ENCODE data around the gene DOCK4. TPM values are rescaled to one million over a fixed set of nuclear protein-coding genes. Genes with fewer than 3 reads are reported as not detected.

Gene DOCK4
- total RNA-seq, 1 experiment from 2014 or later = 20.4 TPM

DNA sequence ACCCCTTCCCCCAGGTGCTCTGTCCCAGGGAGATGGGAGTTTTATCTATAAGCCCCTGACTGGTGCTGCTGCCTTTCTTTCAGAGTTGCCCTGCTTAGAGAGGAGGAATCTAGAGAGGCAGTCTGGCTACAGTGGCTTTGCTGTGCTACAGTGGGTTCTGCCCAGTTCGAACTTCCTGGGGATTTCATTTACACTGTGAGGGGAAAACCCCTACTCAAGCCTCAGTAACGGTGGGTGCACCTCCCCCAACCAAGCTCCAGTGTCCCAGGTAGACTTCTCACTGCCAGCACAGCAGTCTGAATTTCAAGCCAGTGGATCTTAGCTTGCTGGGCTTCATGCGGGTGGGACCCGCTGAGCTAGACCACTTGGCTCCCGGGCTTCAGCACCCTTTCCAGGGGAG is 500.4 kb downstream of the DOCK4 start (continued):
- TF ChIP-seq, protein P1, sequence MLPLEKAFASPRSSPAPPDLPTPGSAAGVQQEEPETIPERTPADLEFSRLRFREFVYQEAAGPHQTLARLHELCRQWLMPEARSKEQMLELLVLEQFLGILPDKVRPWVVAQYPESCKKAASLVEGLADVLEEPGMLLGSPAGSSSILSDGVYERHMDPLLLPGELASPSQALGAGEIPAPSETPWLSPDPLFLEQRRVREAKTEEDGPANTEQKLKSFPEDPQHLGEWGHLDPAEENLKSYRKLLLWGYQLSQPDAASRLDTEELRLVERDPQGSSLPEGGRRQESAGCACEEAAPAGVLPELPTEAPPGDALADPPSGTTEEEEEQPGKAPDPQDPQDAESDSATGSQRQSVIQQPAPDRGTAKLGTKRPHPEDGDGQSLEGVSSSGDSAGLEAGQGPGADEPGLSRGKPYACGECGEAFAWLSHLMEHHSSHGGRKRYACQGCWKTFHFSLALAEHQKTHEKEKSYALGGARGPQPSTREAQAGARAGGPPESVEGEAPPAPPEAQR (CRISPR knock-in tag; IDR thresholded peaks at IDR 0.05) = no peak
- TF ChIP-seq, protein P2, sequence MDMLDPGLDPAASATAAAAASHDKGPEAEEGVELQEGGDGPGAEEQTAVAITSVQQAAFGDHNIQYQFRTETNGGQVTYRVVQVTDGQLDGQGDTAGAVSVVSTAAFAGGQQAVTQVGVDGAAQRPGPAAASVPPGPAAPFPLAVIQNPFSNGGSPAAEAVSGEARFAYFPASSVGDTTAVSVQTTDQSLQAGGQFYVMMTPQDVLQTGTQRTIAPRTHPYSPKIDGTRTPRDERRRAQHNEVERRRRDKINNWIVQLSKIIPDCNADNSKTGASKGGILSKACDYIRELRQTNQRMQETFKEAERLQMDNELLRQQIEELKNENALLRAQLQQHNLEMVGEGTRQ (CRISPR knock-in tag; IDR thresholded peaks at IDR 0.05) = no peak
- TF ChIP-seq JUN (CRISPR knock-in tag; IDR thresholded peaks at IDR 0.05) (no peak), PRRX2 (CRISPR knock-in tag; IDR thresholded peaks at IDR 0.05) (no peak)
- TF ChIP-seq, protein P3, sequence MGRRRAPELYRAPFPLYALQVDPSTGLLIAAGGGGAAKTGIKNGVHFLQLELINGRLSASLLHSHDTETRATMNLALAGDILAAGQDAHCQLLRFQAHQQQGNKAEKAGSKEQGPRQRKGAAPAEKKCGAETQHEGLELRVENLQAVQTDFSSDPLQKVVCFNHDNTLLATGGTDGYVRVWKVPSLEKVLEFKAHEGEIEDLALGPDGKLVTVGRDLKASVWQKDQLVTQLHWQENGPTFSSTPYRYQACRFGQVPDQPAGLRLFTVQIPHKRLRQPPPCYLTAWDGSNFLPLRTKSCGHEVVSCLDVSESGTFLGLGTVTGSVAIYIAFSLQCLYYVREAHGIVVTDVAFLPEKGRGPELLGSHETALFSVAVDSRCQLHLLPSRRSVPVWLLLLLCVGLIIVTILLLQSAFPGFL (CRISPR knock-in tag; IDR thresholded peaks at IDR 0.05; ENCODE audit: borderline replicate concordance) = no peak

DNA sequence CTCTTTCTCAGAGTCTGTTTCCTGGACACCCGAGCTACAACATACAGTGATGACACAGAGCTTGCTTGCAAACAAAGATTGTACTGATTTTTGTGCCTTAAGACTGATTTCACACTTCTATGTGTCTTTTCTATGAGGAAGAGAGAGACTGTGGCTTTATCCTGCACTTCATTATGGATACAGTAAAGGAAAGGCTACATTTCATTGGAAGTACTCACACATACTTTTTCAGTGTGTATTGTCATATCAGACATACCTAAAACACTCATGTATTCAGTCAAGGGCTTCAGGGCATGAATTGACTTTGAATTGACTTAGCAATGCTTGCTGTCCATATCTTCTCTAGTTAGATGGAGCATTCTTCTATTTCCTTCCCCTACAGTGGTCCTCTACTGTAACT is 508.4 kb downstream of the DOCK4 start:
- no peak overlapping the region for H3K27ac Mint-ChIP-seq
- no peaks in the 10 kb centered on the region for H3K36me3 Mint-ChIP-seq
- ChIA-PET POLR2A (no interaction called here), CTCF (no interaction called here)
- TF ChIP-seq GABPB1 (CRISPR knock-in tag; IDR thresholded peaks at IDR 0.05) (no peak), CBFB (CRISPR knock-in tag; IDR thresholded peaks at IDR 0.05; ENCODE audit: low read depth) (no peak), NFYB (CRISPR knock-in tag; conservative IDR thresholded peaks at IDR 0.05; ENCODE audit: low read depth) (no peak), ZBTB21 (CRISPR knock-in tag; IDR thresholded peaks at IDR 0.05; ENCODE audit: borderline replicate concordance) (no peak), SMAD4 (CRISPR knock-in tag; IDR thresholded peaks at IDR 0.05) (no peak), FOXJ3 (CRISPR knock-in tag; IDR thresholded peaks at IDR 0.05; ENCODE audit: borderline replicate concordance) (no peak), ATF1 (CRISPR knock-in tag; IDR thresholded peaks at IDR 0.05) (no peak), IRF2 (CRISPR knock-in tag; IDR thresholded peaks at IDR 0.05; ENCODE audit: borderline replicate concordance, low read depth) (no peak), ZNF416 (CRISPR knock-in tag; IDR thresholded peaks at IDR 0.05) (no peak), GRHL2 (CRISPR knock-in tag; IDR thresholded peaks at IDR 0.05; ENCODE audit: insufficient replicate concordance, severe bottlenecking) (no peak), CREM (CRISPR knock-in tag; IDR thresholded peaks at IDR 0.05) (no peak), RORB (CRISPR knock-in tag; IDR thresholded peaks at IDR 0.05) (no peak)
- TF ChIP-seq, protein P4, sequence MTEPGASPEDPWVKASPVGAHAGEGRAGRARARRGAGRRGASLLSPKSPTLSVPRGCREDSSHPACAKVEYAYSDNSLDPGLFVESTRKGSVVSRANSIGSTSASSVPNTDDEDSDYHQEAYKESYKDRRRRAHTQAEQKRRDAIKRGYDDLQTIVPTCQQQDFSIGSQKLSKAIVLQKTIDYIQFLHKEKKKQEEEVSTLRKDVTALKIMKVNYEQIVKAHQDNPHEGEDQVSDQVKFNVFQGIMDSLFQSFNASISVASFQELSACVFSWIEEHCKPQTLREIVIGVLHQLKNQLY (CRISPR knock-in tag; IDR thresholded peaks at IDR 0.05) = no peak
- TF ChIP-seq, protein P5, sequence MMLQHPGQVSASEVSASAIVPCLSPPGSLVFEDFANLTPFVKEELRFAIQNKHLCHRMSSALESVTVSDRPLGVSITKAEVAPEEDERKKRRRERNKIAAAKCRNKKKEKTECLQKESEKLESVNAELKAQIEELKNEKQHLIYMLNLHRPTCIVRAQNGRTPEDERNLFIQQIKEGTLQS (CRISPR knock-in tag; conservative IDR thresholded peaks at IDR 0.05) = no peak
- TF ChIP-seq, protein P6, sequence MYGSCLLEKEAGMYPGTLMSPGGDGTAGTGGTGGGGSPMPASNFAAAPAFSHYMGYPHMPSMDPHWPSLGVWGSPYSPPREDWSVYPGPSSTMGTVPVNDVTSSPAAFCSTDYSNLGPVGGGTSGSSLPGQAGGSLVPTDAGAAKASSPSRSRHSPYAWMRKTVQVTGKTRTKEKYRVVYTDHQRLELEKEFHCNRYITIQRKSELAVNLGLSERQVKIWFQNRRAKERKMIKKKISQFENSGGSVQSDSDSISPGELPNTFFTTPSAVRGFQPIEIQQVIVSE (CRISPR knock-in tag; IDR thresholded peaks at IDR 0.05; ENCODE audit: borderline replicate concordance) = no peak
- TF ChIP-seq, protein P7, sequence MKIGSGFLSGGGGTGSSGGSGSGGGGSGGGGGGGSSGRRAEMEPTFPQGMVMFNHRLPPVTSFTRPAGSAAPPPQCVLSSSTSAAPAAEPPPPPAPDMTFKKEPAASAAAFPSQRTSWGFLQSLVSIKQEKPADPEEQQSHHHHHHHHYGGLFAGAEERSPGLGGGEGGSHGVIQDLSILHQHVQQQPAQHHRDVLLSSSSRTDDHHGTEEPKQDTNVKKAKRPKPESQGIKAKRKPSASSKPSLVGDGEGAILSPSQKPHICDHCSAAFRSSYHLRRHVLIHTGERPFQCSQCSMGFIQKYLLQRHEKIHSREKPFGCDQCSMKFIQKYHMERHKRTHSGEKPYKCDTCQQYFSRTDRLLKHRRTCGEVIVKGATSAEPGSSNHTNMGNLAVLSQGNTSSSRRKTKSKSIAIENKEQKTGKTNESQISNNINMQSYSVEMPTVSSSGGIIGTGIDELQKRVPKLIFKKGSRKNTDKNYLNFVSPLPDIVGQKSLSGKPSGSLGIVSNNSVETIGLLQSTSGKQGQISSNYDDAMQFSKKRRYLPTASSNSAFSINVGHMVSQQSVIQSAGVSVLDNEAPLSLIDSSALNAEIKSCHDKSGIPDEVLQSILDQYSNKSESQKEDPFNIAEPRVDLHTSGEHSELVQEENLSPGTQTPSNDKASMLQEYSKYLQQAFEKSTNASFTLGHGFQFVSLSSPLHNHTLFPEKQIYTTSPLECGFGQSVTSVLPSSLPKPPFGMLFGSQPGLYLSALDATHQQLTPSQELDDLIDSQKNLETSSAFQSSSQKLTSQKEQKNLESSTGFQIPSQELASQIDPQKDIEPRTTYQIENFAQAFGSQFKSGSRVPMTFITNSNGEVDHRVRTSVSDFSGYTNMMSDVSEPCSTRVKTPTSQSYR (CRISPR knock-in tag; IDR thresholded peaks at IDR 0.05) = no peak
- TF ChIP-seq, protein P8, sequence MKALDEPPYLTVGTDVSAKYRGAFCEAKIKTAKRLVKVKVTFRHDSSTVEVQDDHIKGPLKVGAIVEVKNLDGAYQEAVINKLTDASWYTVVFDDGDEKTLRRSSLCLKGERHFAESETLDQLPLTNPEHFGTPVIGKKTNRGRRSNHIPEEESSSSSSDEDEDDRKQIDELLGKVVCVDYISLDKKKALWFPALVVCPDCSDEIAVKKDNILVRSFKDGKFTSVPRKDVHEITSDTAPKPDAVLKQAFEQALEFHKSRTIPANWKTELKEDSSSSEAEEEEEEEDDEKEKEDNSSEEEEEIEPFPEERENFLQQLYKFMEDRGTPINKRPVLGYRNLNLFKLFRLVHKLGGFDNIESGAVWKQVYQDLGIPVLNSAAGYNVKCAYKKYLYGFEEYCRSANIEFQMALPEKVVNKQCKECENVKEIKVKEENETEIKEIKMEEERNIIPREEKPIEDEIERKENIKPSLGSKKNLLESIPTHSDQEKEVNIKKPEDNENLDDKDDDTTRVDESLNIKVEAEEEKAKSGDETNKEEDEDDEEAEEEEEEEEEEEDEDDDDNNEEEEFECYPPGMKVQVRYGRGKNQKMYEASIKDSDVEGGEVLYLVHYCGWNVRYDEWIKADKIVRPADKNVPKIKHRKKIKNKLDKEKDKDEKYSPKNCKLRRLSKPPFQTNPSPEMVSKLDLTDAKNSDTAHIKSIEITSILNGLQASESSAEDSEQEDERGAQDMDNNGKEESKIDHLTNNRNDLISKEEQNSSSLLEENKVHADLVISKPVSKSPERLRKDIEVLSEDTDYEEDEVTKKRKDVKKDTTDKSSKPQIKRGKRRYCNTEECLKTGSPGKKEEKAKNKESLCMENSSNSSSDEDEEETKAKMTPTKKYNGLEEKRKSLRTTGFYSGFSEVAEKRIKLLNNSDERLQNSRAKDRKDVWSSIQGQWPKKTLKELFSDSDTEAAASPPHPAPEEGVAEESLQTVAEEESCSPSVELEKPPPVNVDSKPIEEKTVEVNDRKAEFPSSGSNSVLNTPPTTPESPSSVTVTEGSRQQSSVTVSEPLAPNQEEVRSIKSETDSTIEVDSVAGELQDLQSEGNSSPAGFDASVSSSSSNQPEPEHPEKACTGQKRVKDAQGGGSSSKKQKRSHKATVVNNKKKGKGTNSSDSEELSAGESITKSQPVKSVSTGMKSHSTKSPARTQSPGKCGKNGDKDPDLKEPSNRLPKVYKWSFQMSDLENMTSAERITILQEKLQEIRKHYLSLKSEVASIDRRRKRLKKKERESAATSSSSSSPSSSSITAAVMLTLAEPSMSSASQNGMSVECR (CRISPR knock-in tag; IDR thresholded peaks at IDR 0.05; ENCODE audit: borderline replicate concordance) = no peak
- H3K27me3 Mint-ChIP-seq (ENCODE audit: low read depth) = no peaks in the 10 kb centered on the region; the same call in 1 of the 2 replicates
- DNase-seq (ENCODE audit: low spot score) (no peak), ATAC-seq (no peak)
- H3K4me1 Mint-ChIP-seq = no peaks in the 10 kb centered on the region
- no peaks in the 10 kb centered on the region for H3K9me3 Mint-ChIP-seq
- H3K4me3 Mint-ChIP-seq = no peak overlapping the region
